HepG2 (cell line): ENCODE measurements around the gene DHX16. TPM values are rescaled to one million over a fixed set of nuclear protein-coding genes. Genes with fewer than 3 reads are reported as not detected.

Experiments used
- ARNTL ChIP-seq: sonication (generic); formaldehyde crosslinking; IDR thresholded peaks from 2 replicates; pipeline ENCODE4 v1.4.0; 2020; ENCODE audit warnings: mild to moderate bottlenecking, missing genetic modification reagents
- CBX1 ChIP-seq: IDR thresholded peaks from one replicate; pipeline ENCODE4 v1.6.1; 2016; ENCODE audit warnings: antibody characterized with exemption, low read depth
- CCAR2 ChIP-seq: fragments of 200-400 bp; formaldehyde crosslinking; optimal IDR thresholded peaks from 2 replicates; pipeline ENCODE3; 2018; ENCODE audit warnings: low read depth, mild to moderate bottlenecking, low read length, moderate library complexity
- ZHX2 ChIP-seq, 2 experiments: sonication (generic) in 1 of 2; formaldehyde crosslinking in 1 of 2; IDR thresholded peaks; 2 replicates each; pipeline versions ENCODE4 v1.6.1 to v1.9.0; 2014 to 2022; ENCODE audit warnings: antibody characterized with exemption in 1 of 2, borderline replicate concordance in 1 of 2, inconsistent platforms in 1 of 2, low read depth in 1 of 2, missing genetic modification reagents in 1 of 2
- ZNF572 ChIP-seq: sonication (generic); formaldehyde crosslinking; IDR thresholded peaks from 2 replicates; pipeline ENCODE4 v1.5.1; 2020; ENCODE audit warnings: mild to moderate bottlenecking, missing genetic modification reagents
- ZNF639 ChIP-seq: conservative IDR thresholded peaks from 2 replicates; pipeline ENCODE4 v1.6.1; 2018; ENCODE audit warnings: missing genetic modification reagents
- polyA plus RNA-seq, 8 experiments: library from polyadenylated mRNA; depleted of rRNA in 3 of 8; stranded (reverse) in 7 of 8; unstranded in 1 of 8; fragments of >200 nt; fragmentation: Illumina TruSeq in 4 of 8; extraction: Trizol in 4 of 8; gene quantifications; 2 replicates each; pipeline versions ENCODE4 v1.2.1 to v1.2.3, GENCODE V29; 2011 to 2016; ENCODE audit warnings: low read depth in 4 of 8, missing spikeins in 1 of 8, mixed read lengths in 1 of 8; ENCODE audit not compliant: insufficient read depth in 1 of 8
- total RNA-seq, 5 experiments: library from RNA; depleted of rRNA; stranded (reverse); fragments of >200 nt; fragmentation: Illumina TruSeq; extraction: Trizol; gene quantifications; 2 replicates each; pipeline ENCODE4 v1.2.3, GENCODE V29; 2016; ENCODE audit warnings: low read depth in 1 of 5
- TF ChIP-seq, protein P1 (sequence below): sonication (generic); formaldehyde crosslinking; IDR thresholded peaks from 2 replicates; pipeline ENCODE4 v1.4.0; 2020; ENCODE audit warnings: mild to moderate bottlenecking, missing genetic modification reagents
- TF ChIP-seq, protein P2 (sequence below): sonication (generic); formaldehyde crosslinking; IDR thresholded peaks from 2 replicates; pipeline ENCODE4 v1.4.0; 2020; ENCODE audit warnings: missing genetic modification reagents
- TF ChIP-seq, protein P3 (sequence below): sonication (generic); formaldehyde crosslinking; IDR thresholded peaks from 2 replicates; pipeline ENCODE4 v1.4.0; 2020; ENCODE audit warnings: mild to moderate bottlenecking, missing genetic modification reagents

DHX16 gene
- total and polyA plus RNA-seq, 2 of the 13 experiments (the other 11 are each of a cell fraction or from before 2014, with no cell fraction given) = 57.0 to 58.5 TPM

- TF ChIP-seq CBX1 = no peak
- TF ChIP-seq ZNF572 (CRISPR knock-in tag) = 0 out of 2 replicates have a peak, but pooled peaks have one; percentile 93
- TF ChIP-seq CCAR2 = no peak
- peak; percentile 45 for TF ChIP-seq ZNF639 (CRISPR knock-in tag)
- TF ChIP-seq ARNTL (CRISPR knock-in tag) = no peak; the same call in 1 of the 2 replicates
- TF ChIP-seq, protein P1, sequence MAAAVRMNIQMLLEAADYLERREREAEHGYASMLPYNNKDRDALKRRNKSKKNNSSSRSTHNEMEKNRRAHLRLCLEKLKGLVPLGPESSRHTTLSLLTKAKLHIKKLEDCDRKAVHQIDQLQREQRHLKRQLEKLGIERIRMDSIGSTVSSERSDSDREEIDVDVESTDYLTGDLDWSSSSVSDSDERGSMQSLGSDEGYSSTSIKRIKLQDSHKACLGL (CRISPR knock-in tag) = no peak
- 0 out of 2 replicates have a peak, but pooled peaks have one; percentile 41 for TF ChIP-seq ZHX2 (IDR thresholded peaks at IDR 0.05; ENCODE audit: low read depth)
- no peak for TF ChIP-seq ZHX2 (CRISPR knock-in tag; IDR thresholded peaks at IDR 0.05; ENCODE audit: borderline replicate concordance)
- TF ChIP-seq, protein P2, sequence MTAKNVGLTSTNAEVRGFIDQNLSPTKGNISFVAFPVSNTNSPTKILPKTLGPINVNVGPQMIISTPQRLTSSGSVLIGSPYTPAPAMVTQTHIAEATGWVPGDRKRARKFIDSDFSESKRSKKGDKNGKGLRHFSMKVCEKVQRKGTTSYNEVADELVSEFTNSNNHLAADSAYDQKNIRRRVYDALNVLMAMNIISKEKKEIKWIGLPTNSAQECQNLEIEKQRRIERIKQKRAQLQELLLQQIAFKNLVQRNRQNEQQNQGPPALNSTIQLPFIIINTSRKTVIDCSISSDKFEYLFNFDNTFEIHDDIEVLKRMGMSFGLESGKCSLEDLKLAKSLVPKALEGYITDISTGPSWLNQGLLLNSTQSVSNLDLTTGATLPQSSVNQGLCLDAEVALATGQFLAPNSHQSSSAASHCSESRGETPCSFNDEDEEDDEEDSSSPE (CRISPR knock-in tag) = peak; percentile 56
- TF ChIP-seq, protein P3, sequence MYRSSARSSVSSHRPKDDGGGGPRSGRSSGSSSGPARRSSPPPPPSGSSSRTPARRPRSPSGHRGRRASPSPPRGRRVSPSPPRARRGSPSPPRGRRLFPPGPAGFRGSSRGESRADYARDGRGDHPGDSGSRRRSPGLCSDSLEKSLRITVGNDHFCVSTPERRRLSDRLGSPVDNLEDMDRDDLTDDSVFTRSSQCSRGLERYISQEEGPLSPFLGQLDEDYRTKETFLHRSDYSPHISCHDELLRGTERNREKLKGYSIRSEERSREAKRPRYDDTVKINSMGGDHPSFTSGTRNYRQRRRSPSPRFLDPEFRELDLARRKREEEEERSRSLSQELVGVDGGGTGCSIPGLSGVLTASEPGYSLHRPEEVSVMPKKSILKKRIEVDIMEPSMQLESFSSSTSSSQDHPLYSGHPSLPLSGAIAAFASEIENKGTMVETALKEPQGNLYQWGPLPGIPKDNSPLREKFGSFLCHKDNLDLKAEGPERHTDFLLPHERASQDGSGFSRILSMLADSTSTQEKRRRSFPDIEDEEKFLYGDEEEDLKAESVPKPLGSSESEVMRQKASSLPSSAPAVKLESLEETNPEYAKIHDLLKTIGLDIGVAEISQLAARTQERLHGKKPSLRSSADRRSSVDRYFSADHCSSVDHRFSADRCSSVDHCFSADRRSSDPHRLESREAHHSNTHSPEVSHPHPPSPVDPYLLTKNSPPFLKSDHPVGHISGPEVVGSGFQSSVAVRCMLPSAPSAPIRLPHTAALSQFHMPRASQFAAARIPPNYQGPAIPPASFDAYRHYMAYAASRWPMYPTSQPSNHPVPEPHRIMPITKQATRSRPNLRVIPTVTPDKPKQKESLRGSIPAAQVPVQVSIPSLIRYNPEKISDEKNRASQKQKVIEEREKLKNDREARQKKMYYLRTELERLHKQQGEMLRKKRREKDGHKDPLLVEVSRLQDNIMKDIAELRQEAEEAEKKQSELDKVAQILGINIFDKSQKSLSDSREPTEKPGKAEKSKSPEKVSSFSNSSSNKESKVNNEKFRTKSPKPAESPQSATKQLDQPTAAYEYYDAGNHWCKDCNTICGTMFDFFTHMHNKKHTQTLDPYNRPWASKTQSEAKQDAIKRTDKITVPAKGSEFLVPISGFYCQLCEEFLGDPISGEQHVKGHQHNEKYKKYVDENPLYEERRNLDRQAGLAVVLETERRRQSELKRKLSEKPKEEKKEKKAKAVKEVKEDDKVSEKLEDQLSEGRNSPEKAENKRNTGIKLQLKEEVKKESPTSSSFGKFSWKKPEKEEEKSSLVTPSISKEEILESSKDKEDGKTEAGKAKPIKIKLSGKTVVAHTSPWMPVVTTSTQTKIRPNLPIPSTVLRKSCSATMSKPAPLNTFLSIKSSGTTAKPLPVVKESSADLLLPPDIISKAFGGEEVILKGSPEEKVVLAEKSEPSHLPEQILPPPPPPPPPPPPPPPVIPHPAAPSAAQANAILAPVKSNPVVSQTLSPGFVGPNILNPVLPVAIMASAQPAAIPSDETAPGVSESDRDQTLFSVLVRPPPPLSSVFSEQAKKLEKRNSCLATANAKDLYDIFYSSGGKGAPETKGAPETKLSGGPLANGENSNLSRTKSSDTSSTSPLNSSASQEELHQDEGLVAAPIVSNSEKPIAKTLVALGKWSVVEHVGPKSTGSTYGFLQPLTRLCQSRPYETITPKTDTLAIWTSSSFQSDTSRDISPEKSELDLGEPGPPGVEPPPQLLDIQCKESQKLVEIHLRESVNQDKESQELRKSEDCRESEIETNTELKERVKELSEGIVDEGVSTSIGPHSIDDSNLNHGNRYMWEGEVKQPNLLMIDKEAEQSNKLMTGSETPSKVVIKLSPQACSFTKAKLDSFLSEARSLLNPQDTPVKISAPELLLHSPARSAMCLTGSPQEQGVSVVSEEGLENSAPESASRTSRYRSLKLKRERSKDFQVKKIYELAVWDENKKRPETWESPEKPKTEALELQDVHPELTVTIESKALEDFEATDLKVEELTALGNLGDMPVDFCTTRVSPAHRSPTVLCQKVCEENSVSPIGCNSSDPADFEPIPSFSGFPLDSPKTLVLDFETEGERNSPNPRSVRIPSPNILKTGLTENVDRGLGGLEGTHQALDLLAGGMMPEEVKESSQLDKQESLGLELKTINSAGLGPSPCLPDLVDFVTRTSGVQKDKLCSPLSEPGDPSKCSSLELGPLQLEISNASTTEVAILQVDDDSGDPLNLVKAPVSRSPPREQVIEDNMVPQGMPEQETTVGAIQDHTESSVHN (CRISPR knock-in tag) = no peak; the same call in 1 of the 2 replicates
These were observed 6.3 kb upstream of the DHX16 start (continued) for GRCh38 chr6:30678964-30679726.
